ENCODE data around the gene RNF10.
"Not testable (repeated sequence)": the region's sequence is repeated elsewhere in the genome, so short reads cannot be mapped to it uniquely, and the experiment has no call there.

The RNF10 gene

DNA sequence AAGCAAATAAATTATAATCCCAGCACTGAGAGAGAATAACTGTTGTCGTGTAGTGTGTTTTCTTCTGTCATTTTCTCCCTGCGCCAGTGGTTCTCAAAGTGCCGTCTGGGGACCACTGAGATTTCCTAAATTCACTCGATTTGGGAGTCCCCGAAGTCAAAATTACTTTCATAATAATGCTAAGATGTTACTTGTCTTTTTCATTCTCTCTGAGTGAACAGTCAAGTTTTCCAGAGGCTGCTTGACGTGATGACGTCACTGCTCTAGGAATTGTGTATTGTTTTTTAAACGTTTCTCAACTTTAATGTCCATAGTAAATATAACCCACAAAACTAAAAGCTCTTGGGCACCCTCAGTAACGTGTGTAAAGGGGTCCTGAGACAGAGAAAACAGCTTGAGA, 47.8 kb downstream of the RNF10 start:
- no peak for FAIRE-seq

DNA sequence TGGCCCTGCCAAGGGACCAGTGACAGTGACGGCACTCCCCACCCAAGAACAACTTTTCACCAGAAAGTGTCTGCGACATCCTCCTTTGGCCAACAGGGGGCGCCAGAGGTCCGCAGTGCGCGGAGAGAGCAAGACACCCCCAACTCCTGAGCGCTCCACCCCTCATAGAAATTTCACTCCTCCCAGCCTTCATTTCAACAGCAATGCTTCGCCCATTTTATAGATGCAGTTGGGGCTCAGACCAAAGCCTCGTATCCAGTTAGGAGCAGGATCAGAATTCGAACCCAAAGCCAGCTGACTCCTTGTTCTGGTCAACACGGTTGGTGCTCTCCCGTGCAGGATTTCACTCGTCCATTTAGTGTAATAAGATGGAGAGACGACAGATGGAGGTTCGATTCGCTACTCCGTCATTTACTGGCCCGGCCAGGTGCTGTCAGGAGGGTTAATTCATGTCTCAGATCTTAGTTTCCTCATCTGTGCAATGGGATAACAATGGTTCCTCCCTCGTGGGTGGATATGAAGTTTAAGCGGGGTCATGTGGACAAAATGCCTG, 49.4 kb downstream of the RNF10 start:
- FAIRE-seq, result no peak

GRCh38 chr12:120584343-120585149, 50.4 kb downstream of the RNF10 start:
- no peak for FAIRE-seq

DNA sequence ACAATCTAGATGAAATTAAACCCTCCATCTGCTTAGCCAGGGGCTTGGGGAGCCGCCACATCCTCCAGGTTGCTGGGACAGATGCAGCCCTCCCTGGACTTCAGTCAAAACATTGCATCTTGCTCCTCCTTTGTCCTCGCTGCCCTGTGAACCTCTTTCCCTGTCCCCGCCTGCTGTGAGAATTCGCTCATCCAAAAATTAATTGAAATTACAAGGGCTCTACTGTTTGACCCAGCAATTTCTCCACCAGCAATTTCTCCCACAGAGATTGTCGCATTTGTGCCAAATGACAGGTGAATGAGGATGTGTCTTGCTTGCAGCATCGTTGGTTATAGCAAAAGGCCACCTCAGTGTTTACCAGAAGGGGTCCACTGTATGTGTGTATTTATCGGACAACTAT, 52.0 kb downstream of the RNF10 start:
- FAIRE-seq, result no peak

- no peak for FAIRE-seq
These were observed 52.7 kb downstream of the RNF10 start for GRCh38 chr12:120586860-120587259.

DNA sequence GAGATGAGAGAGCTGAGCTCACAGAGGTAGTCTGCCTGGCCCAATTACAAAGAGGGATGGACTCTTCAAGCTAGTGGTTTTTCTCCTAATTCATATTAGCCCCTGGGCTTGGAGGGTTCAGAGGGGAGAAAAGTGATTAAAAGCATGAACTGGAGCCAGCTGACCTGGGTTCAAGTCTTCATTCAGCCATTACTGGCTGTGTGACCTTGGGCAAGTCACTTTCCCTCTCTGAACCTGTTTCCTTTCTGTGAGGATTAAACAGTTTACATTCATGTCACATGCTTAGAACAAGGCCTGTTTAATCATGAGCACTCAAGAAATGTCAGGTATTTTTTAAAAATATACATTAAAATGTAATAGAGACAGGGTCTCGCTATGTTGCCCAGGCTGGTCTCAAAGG, 54.2 kb downstream of the RNF10 start:
- no peak for FAIRE-seq

GRCh38 chr12:120588948-120589930, 55.1 kb downstream of the RNF10 start:
- no peak for FAIRE-seq

DNA sequence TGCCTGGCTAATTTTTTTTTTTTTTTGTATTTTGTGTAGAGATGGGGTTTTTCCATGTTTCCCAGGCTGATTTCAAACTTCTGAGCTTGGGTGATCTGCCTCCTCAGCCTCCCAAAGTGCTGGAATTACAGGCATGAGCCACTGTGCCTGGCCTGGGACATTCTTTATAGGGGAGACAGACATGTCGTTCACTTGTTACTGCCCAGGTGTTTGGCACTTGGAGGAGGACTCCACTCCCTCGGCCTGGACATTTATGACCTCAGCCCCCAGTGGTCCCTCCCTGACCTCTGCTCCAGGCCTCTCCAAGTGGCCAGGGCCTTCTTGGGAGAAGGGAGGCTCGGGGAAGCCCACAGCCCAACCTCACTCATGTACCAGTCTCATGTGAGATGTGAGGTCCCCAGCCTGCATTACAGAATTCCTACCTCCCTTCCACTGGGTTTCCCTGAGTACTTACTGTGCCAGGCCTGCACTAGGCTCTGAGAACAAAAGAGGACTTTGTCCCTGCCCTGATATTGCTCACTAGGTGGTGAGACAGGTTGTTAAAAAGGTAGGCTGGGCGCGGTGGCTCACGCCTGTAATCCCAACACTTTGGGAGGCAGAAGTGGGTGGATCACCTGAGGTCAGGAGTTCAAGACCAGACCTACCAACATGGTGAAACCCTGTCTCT, 56.7 kb downstream of the RNF10 start:
- no peak for FAIRE-seq

DNA sequence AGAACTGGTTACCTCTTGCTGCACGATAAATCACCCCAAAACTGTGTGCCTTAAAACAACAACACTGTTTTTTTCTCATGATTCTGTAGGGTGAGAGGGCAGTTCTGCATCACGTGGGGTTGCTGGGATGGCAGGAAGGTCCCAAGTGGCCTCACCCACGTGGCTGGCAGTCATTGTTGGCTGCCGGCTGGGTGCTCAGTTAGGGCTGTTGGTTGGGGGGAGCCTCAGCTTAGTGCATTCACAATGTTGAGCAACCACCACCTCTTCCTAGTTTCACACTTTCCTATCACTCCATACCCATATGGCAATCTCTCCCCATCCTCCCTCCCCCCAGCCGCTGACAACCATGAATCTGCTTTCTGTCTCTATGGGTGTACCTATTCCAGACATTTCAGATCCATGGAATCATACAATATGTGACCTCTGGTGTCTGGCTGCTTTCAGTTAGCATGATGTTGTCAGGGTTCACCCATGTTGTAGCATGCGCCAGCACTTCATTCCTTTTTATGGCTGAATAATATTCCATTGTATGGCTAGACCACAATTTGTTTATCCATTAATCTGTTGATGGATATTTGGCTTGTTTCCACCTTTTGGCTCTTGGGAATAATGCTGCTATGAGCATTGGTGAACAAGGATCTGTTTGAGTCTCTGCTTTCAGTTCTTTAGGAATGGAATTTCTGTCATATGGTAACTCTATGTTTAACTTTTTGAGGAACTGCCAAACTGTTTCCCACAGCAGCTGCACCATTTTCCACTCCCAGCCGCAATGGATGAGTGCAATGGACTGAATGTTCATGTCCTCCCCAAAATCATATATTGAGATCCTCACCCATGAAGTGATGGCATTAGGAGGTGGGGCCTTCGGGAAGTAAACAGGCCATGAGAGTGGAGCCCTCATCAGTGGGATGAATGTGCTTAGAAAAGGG, 58.2 kb downstream of the RNF10 start:
- FAIRE-seq, result no peak

GRCh38 chr12:120596901-120597300, 62.7 kb downstream of the RNF10 start:
- FAIRE-seq, result no peak

DNA sequence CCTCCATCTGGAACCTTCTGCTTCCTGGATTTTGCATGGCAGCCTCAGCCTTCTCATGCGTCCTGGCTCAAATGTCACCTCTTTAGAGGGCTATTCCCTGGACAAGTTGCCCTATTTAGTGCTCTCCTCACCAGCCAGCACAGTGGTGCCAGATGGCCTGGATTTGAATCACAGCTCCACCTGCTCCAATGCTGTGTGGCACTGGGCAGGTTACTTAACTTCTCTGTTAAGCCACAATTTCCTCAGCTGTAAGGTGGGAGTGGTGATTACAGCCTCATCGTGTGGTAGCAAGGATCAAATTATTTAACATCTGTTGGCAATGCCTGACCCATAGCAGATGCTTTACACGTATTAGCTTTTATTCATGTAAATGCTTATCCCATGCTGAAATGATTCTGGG, 63.7 kb downstream of the RNF10 start:
- FAIRE-seq, result no peak

DNA sequence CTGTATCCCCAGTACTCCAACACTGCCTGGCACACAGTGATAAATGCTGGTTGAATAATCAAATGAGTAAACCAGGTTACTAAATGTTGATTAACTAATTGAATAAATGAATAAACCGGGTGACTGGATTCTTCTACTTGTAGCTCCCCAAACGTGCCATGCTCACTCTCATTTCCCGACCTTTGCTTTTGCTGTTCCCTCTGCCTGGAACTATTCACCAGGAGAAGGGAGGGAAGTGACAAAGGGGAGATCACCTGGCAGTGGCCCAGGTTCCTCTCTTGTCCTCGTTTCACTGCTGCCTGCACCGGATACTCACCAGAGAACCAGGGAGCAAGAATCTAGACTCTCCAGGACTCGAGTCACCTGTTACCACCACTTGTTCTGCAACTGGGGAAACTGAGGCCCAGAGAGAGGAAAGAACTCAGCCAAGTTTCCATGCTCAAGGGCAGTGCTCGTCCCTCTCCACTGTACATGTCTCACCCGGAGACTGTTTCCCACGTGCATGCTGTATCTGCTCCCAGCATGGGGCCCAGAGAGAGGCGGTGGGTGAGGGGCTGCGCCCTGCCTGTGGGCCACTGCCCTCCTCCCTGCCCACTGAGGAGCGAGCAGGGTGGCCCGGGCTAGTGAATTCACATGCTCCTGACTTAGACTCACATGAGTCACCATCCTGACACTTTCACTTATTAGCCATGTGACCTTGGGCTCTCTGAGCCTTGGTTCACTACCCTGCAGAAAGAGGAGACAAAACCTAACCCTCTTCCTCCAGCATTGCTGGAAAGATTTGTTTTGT, 64.7 kb downstream of the RNF10 start:
- no peak for FAIRE-seq

DNA sequence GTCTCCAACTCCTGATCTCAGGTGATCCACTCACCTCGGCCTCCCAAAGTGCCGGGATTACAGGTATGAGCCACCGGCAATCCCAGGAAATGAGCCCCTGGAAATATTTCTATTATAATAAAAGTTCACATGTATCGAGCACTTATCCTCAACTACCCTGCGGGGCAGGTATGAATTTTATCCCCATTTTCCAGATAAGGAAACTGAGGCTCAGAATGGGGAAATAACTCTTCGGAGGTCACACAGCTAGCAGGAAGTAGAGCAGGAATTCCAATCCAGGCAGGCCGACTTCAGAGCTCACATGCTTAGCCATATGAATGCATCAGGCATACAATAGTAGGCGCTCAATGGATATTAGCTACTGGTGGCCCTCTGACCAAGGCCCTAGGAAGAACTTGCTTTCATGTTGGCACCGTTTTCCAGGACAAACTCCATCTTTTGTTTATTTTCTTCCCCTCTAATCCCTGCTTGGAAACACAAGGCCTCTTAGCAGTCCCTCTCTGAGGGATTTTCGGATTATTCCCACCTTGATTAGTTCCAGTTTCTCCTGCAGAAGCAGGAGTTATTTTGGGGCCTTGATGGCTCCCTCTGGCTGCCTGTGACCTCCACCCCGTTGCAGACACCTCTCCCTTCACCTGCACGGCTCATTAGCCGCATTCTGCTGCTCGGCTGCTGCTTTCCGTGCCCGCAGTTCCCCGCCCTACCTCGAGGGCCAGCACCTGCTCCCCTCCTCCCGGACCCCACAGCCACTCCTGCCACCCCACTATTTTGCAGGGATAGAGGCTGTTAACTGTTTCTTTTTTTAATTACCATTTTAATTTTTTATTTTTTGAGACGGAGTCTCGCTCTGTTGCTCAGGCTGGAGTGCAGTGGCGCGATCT, 65.8 kb downstream of the RNF10 start:
- no peak for FAIRE-seq

- not testable (repeated sequence) for FAIRE-seq
These were observed 68.3 kb downstream of the RNF10 start for GRCh38 chr12:120602416-120602815.

DNA sequence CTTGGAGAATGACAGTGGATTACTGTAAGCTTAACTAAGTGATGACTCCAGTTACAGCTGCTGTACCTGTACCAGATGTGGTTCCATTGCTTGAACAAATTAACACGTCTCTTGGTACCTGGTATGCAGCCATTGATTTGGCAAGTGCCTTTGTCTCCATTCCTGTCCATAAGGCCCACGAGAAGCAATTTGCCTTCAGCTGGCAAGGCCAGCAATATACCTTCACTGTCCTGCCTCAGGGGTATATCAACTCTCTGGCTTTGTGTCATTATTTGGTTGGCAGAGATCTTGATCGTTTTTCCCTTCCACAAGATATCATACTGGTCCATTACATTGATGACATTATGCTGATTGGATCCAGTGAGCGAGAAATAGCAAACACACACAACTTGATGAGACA, 76.4 kb downstream of the RNF10 start:
- FAIRE-seq, result no peak

DNA sequence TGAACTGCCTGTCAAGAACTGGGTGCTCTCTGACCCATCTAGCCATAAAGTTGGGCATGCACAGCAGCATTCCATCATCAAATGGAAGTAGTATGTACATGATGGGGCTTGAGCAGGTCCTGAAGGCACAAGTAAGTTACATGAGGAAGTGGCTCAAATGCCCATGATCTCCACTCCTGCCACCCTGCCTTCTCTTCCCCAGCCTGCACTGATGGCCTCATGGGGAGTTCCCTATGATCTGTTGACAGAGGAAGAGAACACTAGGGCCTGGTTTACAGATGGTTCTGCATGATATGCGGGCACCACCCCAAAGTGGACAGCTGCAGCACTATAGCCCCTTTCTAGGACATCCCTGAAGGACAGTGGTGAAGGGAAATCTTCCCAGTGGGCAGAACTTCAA, 77.4 kb downstream of the RNF10 start:
- not testable (repeated sequence) for FAIRE-seq

GRCh38 chr12:120614848-120615247, 80.7 kb downstream of the RNF10 start:
- FAIRE-seq, result no peak

- FAIRE-seq, result not testable (repeated sequence)
These were observed 83.0 kb downstream of the RNF10 start for GRCh38 chr12:120617193-120617592.

DNA sequence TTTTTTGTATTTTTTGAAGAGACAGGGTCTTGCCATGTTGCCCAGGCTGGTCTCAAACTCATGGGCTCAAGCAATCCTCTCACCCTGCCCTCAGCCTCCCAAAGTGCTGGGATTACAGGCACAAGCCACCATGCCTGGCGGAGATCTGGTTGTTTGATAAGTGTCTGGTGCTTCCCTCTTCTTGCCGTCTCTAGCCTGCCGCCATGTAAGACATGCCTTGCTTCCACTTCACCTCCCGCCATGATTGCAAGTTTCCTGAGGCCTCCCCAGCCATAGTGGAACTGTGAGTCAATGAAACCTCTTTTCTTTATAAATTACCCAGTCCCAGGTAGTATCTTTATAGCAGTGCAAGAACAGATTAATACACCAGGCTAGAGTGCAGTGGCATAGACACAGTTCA, 83.6 kb downstream of the RNF10 start:
- FAIRE-seq, result not testable (repeated sequence)

Measured in TTC549 (cell line).